ENCODE data around the gene VSIG10. TPM values are rescaled to one million over a fixed set of nuclear protein-coding genes. Genes with fewer than 3 reads are reported as not detected.

Gene VSIG10
- polyA plus RNA-seq, 1 donor (not counting 4 experiments of a cell fraction or from before 2014, with no cell fraction given): 11.4 TPM

DNA sequence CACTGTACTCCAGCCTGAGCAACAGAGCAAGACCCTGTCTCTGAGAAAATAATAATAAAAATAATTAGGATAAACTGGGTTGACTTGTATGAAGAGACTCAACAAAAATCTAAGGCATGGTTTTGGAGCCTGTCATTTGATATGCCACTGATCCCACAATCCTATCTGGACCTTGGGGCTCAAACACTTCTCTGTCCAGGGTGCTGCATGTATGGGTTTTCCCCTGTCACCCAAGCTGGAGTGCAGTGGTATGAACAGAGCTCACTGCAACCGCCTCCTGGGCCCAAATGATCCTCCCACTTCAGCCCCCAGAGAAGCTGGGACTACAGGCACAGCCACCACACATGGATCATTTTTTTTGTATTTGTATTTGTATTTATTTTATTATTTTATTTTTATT, 5.3 kb upstream of the VSIG10 start:
- FAIRE-seq: no peak
- H3K36me3 ChIP-seq (ENCODE audit: control insufficient read depth in 2 of 2, extremely low read depth in 1 of 2, insufficient read depth in 2 of 2, low read length in 2 of 2): no peaks in the 10 kb centered on the region
- H3K4me3 ChIP-seq (ENCODE audit: control insufficient read depth in 2 of 3, extremely low read depth in 1 of 3, insufficient read depth in 2 of 3, low read depth in 1 of 3, low read length in 3 of 3): no peak overlapping the region
- no peak for DNase-seq (ENCODE audit: low read depth, low spot score)
- H3K9ac ChIP-seq (ENCODE audit: control insufficient read depth, extremely low read depth, insufficient read depth, low read length): no peak overlapping the region
- no peaks in the 10 kb centered on the region for H3K9me3 ChIP-seq (ENCODE audit: control insufficient read depth, low read depth, low read length)
- no peaks in the 10 kb centered on the region for H3K79me2 ChIP-seq (ENCODE audit: control insufficient read depth, insufficient read depth, low read length)
- no peaks in the 10 kb centered on the region for H4K20me1 ChIP-seq (ENCODE audit: control insufficient read depth, extremely low read depth, insufficient read depth, low read length)
- no peaks in the 10 kb centered on the region for H3K9me1 ChIP-seq (ENCODE audit: control insufficient read depth, extremely low read depth, insufficient read depth, low read length)
- TF ChIP-seq, protein P1, sequence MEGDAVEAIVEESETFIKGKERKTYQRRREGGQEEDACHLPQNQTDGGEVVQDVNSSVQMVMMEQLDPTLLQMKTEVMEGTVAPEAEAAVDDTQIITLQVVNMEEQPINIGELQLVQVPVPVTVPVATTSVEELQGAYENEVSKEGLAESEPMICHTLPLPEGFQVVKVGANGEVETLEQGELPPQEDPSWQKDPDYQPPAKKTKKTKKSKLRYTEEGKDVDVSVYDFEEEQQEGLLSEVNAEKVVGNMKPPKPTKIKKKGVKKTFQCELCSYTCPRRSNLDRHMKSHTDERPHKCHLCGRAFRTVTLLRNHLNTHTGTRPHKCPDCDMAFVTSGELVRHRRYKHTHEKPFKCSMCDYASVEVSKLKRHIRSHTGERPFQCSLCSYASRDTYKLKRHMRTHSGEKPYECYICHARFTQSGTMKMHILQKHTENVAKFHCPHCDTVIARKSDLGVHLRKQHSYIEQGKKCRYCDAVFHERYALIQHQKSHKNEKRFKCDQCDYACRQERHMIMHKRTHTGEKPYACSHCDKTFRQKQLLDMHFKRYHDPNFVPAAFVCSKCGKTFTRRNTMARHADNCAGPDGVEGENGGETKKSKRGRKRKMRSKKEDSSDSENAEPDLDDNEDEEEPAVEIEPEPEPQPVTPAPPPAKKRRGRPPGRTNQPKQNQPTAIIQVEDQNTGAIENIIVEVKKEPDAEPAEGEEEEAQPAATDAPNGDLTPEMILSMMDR (optimal IDR thresholded peaks at IDR 0.05 in 1 of 3, IDR thresholded peaks at IDR 0.05 in 1 of 3, conservative IDR thresholded peaks at IDR 0.05 in 1 of 3; ENCODE audit: extremely low read depth in 1 of 3, insufficient read depth in 2 of 3, low read length in 3 of 3): no peak
- no peak for TF ChIP-seq EZH2 (IDR thresholded peaks at IDR 0.05; ENCODE audit: low read length)
- H3K27me3 ChIP-seq (ENCODE audit: control insufficient read depth, extremely low read depth, insufficient read depth, low read length): no peaks in the 10 kb centered on the region
- H2AFZ ChIP-seq (ENCODE audit: control insufficient read depth, low read length): no peak overlapping the region
- dilution Hi-C loops (cut with MboI; ENCODE audit: extremely low pct_ligation_motif_present, low sequenced_read_pairs): no loop called here
- no peak overlapping the region for H3K27ac ChIP-seq (ENCODE audit: control insufficient read depth, insufficient read depth, low read length)
- no peak overlapping the region for H3K4me2 ChIP-seq (ENCODE audit: control insufficient read depth, extremely low read depth, insufficient read depth, low read depth, low read length)
- peaks cover 4% of the 10 kb centered on the region for H3K4me1 ChIP-seq (ENCODE audit: control insufficient read depth, extremely low read depth, insufficient read depth, low read length)

DNA sequence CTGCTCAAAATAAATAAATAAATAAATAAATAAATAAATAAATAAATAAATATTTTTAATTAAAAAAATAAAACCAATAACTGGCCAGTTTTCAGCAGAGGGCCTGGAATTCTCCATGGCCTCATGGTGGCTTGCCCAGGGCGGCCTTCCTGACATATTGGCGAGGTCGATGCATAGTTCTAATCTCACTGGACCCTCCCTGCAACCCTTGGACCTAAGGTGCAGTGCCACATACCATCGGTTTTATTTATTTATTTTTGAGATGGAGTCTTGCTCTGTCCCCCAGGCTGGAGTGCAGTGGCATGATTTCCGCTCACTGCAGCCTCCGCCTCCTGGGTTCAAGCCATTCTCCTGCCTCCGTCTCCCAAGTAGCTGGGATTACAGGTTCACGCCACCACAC, 3.9 kb upstream of the VSIG10 start:
- dilution Hi-C loops (cut with MboI; ENCODE audit: extremely low pct_ligation_motif_present, low sequenced_read_pairs): no loop called here
- Histone ChIP-seq H3K4me2 (ENCODE audit: control insufficient read depth, extremely low read depth, insufficient read depth, low read depth, low read length) (no peak overlapping the region), H2AFZ (ENCODE audit: control insufficient read depth, low read length) (no peak overlapping the region), H3K27me3 (ENCODE audit: control insufficient read depth, extremely low read depth, insufficient read depth, low read length) (no peaks in the 10 kb centered on the region), H3K4me1 (ENCODE audit: control insufficient read depth, extremely low read depth, insufficient read depth, low read length) (peaks cover 6% of the 10 kb centered on the region), H3K9ac (ENCODE audit: control insufficient read depth, extremely low read depth, insufficient read depth, low read length) (no peak overlapping the region), H4K20me1 (ENCODE audit: control insufficient read depth, extremely low read depth, insufficient read depth, low read length) (no peaks in the 10 kb centered on the region), H3K36me3 (ENCODE audit: control insufficient read depth in 2 of 2, extremely low read depth in 1 of 2, insufficient read depth in 2 of 2, low read length in 2 of 2) (no peaks in the 10 kb centered on the region), H3K9me3 (ENCODE audit: control insufficient read depth, low read depth, low read length) (no peaks in the 10 kb centered on the region), H3K4me3 (ENCODE audit: control insufficient read depth in 2 of 3, extremely low read depth in 1 of 3, insufficient read depth in 2 of 3, low read depth in 1 of 3, low read length in 3 of 3) (no peak overlapping the region), H3K27ac (ENCODE audit: control insufficient read depth, insufficient read depth, low read length) (no peak overlapping the region), H3K9me1 (ENCODE audit: control insufficient read depth, extremely low read depth, insufficient read depth, low read length) (no peaks in the 10 kb centered on the region), H3K79me2 (ENCODE audit: control insufficient read depth, insufficient read depth, low read length) (no peaks in the 10 kb centered on the region)
- no peak for DNase-seq (ENCODE audit: low read depth, low spot score)
- no peak for FAIRE-seq
- TF ChIP-seq EZH2 (IDR thresholded peaks at IDR 0.05; ENCODE audit: low read length): no peak
- TF ChIP-seq, protein P1 (optimal IDR thresholded peaks at IDR 0.05 in 1 of 3, IDR thresholded peaks at IDR 0.05 in 1 of 3, conservative IDR thresholded peaks at IDR 0.05 in 1 of 3; ENCODE audit: extremely low read depth in 1 of 3, insufficient read depth in 2 of 3, low read length in 3 of 3): no peak
